ENCODE measurements around the gene LTBP3. TPM values are rescaled to one million over a fixed set of nuclear protein-coding genes. Genes with fewer than 3 reads are reported as not detected.

The LTBP3 gene
- total RNA-seq, 1 donor from 2014 or later = 86.4 TPM

GRCh38 chr11:65580756-65581155 is 22.6 kb upstream of the LTBP3 start:
- no peak overlapping the region for H3K4me3 Mint-ChIP-seq (ENCODE audit: low read depth)
- DNase-seq (ENCODE audit: low spot score) = no peak
- H3K27ac Mint-ChIP-seq = no peak overlapping the region
- H3K4me1 Mint-ChIP-seq (ENCODE audit: low read depth) = peaks cover 20% of the 10 kb centered on the region
- no peaks in the 10 kb centered on the region for H3K9me3 Mint-ChIP-seq
- intact Hi-C loops (cut with micrococcal nuclease) = no loop called here
- H3K27me3 Mint-ChIP-seq (ENCODE audit: low read depth) = no peaks in the 10 kb centered on the region
- H3K36me3 Mint-ChIP-seq (ENCODE audit: low read depth) = peaks cover 62% of the 10 kb centered on the region

GRCh38 chr11:65580031-65580692 is 22.0 kb upstream of the LTBP3 start:
- intact Hi-C loops (cut with micrococcal nuclease) = no loop called here
- peaks cover 62% of the 10 kb centered on the region for H3K36me3 Mint-ChIP-seq (ENCODE audit: low read depth)

DNA sequence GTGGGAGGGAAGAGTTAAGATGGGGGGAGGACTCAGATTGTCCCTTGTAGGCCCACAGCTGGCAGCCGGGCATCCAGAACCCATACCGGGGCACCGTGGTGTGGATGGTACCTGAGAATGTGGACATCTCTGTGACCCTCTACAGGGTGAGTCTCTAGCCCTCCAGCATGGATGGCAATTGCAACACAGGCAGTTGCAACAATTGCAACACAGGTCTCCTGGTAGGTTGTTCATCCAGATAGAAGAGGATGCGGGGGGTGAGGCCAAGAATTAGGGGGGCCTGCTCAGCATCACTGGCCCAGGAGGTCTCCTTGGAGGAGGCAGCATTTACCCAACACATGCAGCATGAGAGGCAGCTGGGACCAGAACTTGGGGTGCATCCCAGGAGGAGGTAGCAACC is 21.1 kb upstream of the LTBP3 start:
- intact Hi-C loops (cut with micrococcal nuclease) = loop anchor here (10.0 kb wide), 2 partner anchors 276 to 464 kb away; partner anchors contain the start of genes CFL1, TM7SF2 and ZNHIT2
- DNase-seq (ENCODE audit: low spot score) = no peak
- Mint-ChIP-seq H3K36me3 (ENCODE audit: low read depth) (peaks cover 63% of the 10 kb centered on the region), H3K4me1 (ENCODE audit: low read depth) (peaks cover 30% of the 10 kb centered on the region), H3K9me3 (no peaks in the 10 kb centered on the region), H3K27ac (no peak overlapping the region), H3K4me3 (ENCODE audit: low read depth) (peak overlapping the region; percentile 5), H3K27me3 (ENCODE audit: low read depth) (no peaks in the 10 kb centered on the region)

More at GRCh38 chr11:65580031-65580692, 22.0 kb upstream of the LTBP3 start:
- DNase-seq (ENCODE audit: low spot score) = no peak
- no peaks in the 10 kb centered on the region for H3K9me3 Mint-ChIP-seq
- no peak overlapping the region for H3K4me3 Mint-ChIP-seq (ENCODE audit: low read depth)
- no peak overlapping the region for H3K27ac Mint-ChIP-seq
- peaks cover 25% of the 10 kb centered on the region for H3K4me1 Mint-ChIP-seq (ENCODE audit: low read depth)
- H3K27me3 Mint-ChIP-seq (ENCODE audit: low read depth) = no peaks in the 10 kb centered on the region

DNA sequence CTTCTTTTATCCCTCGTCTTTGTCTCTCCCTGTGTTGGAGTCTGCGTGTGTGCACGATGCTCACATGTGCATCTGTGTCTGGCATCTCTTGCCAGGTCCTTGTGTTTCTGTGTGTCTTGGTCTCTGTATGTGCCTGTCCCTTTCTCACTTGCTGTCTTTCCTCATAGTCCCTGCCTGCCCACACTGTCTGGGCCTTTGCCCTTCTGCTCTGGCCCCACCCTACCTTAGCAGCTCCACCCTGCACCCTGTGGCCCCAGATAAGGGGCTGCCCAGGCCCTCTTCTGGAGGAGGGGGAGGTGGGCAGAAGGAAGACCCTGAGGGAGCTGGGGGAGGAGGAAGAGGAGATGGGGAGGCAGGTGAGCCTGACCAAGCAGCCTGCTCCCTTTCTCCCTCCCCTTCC is 20.5 kb upstream of the LTBP3 start:
- peak overlapping the region; percentile 64 for H3K27ac Mint-ChIP-seq
- no peaks in the 10 kb centered on the region for H3K27me3 Mint-ChIP-seq (ENCODE audit: low read depth)
- intact Hi-C loops (cut with micrococcal nuclease) = loop anchor here (10.0 kb wide), 2 partner anchors 276 to 464 kb away; partner anchors contain the start of genes CFL1, TM7SF2 and ZNHIT2
- H3K4me1 Mint-ChIP-seq (ENCODE audit: low read depth) = peaks cover 31% of the 10 kb centered on the region
- peaks cover 62% of the 10 kb centered on the region for H3K36me3 Mint-ChIP-seq (ENCODE audit: low read depth)
- no peak for DNase-seq (ENCODE audit: low spot score)
- H3K9me3 Mint-ChIP-seq = no peaks in the 10 kb centered on the region
- H3K4me3 Mint-ChIP-seq (ENCODE audit: low read depth) = peak overlapping the region; percentile 75

DNA sequence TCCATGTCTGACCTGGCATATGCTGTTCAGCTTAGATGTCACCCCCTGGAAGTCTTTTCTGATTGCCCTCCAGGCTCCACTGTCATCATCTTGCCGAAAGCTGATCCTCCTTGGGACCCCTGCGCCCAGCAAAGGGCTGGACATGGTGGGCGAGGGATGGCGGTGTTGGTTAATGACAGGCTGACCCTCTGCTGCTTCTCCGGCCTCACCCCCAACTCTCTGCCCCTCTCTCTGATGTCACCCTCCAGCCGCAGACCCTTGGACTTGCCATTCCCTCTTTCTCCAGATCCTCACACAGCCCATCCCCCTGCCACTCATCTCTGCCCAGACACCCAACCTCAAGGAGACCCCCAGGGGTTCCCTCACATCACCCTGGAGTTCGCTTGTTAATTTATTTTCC is 20.0 kb upstream of the LTBP3 start:
- no peak for DNase-seq (ENCODE audit: low spot score)
- intact Hi-C loops (cut with micrococcal nuclease) = loop anchor here (10.0 kb wide), 2 partner anchors 277 to 463 kb away; partner anchors contain the start of genes CFL1, TM7SF2 and ZNHIT2
- Mint-ChIP-seq H3K27me3 (ENCODE audit: low read depth) (no peaks in the 10 kb centered on the region), H3K36me3 (ENCODE audit: low read depth) (peaks cover 64% of the 10 kb centered on the region), H3K4me3 (ENCODE audit: low read depth) (peak overlapping the region; percentile 75), H3K27ac (peak overlapping the region; percentile 64), H3K4me1 (ENCODE audit: low read depth) (peaks cover 35% of the 10 kb centered on the region), H3K9me3 (no peaks in the 10 kb centered on the region)

GRCh38 chr11:65577756-65578109 is 19.6 kb upstream of the LTBP3 start:
- H3K36me3 Mint-ChIP-seq (ENCODE audit: low read depth) = peaks cover 63% of the 10 kb centered on the region

GRCh38 chr11:65576867-65577755 is 19.0 kb upstream of the LTBP3 start:
- Mint-ChIP-seq H3K36me3 (ENCODE audit: low read depth) (peaks cover 60% of the 10 kb centered on the region), H3K27me3 (ENCODE audit: low read depth) (no peaks in the 10 kb centered on the region), H3K4me1 (ENCODE audit: low read depth) (peaks cover 37% of the 10 kb centered on the region), H3K27ac (peak overlapping the region; percentile 75), H3K9me3 (no peaks in the 10 kb centered on the region), H3K4me3 (ENCODE audit: low read depth) (peak overlapping the region; percentile 90)
- intact Hi-C loops (cut with micrococcal nuclease) = loop anchor here (10.0 kb wide), 2 partner anchors 278 to 462 kb away; partner anchors contain the start of genes CFL1, TM7SF2 and ZNHIT2
- no peak for DNase-seq (ENCODE audit: low spot score)

More at GRCh38 chr11:65577756-65578109, 19.6 kb upstream of the LTBP3 start:
- intact Hi-C loops (cut with micrococcal nuclease) = loop anchor here (10.0 kb wide), 2 partner anchors 277 to 463 kb away; partner anchors contain the start of genes CFL1, TM7SF2 and ZNHIT2
- DNase-seq (ENCODE audit: low spot score) = no peak
- Mint-ChIP-seq H3K4me3 (ENCODE audit: low read depth) (peak overlapping the region; percentile 75), H3K4me1 (ENCODE audit: low read depth) (peaks cover 35% of the 10 kb centered on the region), H3K27ac (no peak overlapping the region), H3K9me3 (no peaks in the 10 kb centered on the region), H3K27me3 (ENCODE audit: low read depth) (no peaks in the 10 kb centered on the region)

- Mint-ChIP-seq H3K4me3 (ENCODE audit: low read depth) (peak overlapping the region; percentile 90), H3K4me1 (ENCODE audit: low read depth) (peaks cover 44% of the 10 kb centered on the region), H3K9me3 (no peaks in the 10 kb centered on the region), H3K36me3 (ENCODE audit: low read depth) (peaks cover 58% of the 10 kb centered on the region), H3K27ac (peak overlapping the region; percentile 75), H3K27me3 (ENCODE audit: low read depth) (no peaks in the 10 kb centered on the region)
- intact Hi-C loops (cut with micrococcal nuclease) = loop anchor here (10.0 kb wide), 2 partner anchors 278 to 462 kb away; partner anchors contain the start of genes CFL1, TM7SF2 and ZNHIT2
- no peak for DNase-seq (ENCODE audit: low spot score)
Observed at GRCh38 chr11:65576232-65576866, 18.2 kb upstream of the LTBP3 start.

- Mint-ChIP-seq H3K27ac (peak within 1 kb of the TSS; percentile 95), H3K9me3 (no peaks in the 10 kb centered on the region), H3K27me3 (ENCODE audit: low read depth) (no peaks in the 10 kb centered on the region), H3K4me1 (ENCODE audit: low read depth) (peaks cover 46% of the 10 kb centered on the region), H3K36me3 (ENCODE audit: low read depth) (peaks cover 52% of the 10 kb centered on the region), H3K4me3 (ENCODE audit: low read depth) (peak within 1 kb of the TSS; percentile 91)
- intact Hi-C loops (cut with micrococcal nuclease) = loop anchor here (1.0 to 10.0 kb wide), 5 partner anchors 29 to 461 kb away; partner anchors contain the start of genes CFL1, PCNX3, TM7SF2 and ZNHIT2
- DNase-seq (ENCODE audit: low spot score) = peak; percentile 76
Observed at GRCh38 chr11:65575568-65576231, 17.5 kb upstream of the LTBP3 start, which contains the start of gene EHBP1L1. Gene EHBP1L1 (plus strand): TSS chr11:65576053. CDS start chr11:65576303, 250 bp downstream.

DNA sequence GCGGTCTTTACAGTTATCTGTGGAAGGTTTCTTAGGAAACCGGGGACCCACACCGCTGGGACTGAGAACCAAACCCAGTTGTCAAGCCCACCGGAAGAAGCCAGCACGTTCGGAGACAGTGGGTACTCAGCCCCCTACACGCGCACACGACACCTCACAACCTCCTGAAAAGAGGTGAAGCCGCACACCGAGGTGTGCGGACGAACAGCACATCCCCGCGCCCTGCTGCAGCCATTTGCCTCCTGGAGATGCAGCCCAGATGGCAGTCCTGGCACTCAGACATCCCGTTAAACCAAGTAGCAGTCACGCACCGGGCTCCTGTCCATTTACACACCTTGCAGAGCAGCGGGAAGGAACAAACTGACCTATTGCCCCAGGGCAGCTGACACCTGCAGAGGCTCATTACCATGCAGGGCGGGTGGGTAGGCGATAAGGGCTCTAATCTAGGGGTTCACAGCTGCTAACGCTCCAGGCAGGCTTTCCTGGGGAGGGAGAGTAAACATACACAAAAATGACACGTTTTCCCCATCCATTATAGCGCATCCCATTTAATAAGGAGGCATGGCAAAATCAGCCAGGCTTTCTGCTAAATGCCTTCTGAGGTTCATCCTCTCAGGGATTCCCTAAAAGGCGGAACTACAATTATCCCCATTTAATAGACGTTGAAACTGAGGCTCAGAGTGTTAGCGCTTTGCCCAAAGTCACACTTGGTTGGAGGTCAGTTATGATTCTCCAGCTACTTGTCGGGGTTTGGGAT is 16.8 kb upstream of the LTBP3 start:
- intact Hi-C loops (cut with micrococcal nuclease) = loop anchor here (1.0 to 10.0 kb wide), 9 partner anchors 13 to 548 kb away; partner anchors contain the start of genes CFL1, KAT5, PCNX3 and SNX15
- Mint-ChIP-seq H3K4me3 (ENCODE audit: low read depth) (peak overlapping the region; percentile 91), H3K36me3 (ENCODE audit: low read depth) (peaks cover 50% of the 10 kb centered on the region), H3K27me3 (ENCODE audit: low read depth) (no peaks in the 10 kb centered on the region), H3K27ac (peak overlapping the region; percentile 95), H3K9me3 (no peaks in the 10 kb centered on the region), H3K4me1 (ENCODE audit: low read depth) (peaks cover 46% of the 10 kb centered on the region)
- no peak for DNase-seq (ENCODE audit: low spot score)

GRCh38 chr11:65574109-65574810 is 16.1 kb upstream of the LTBP3 start:
- Mint-ChIP-seq H3K4me1 (ENCODE audit: low read depth) (peaks cover 48% of the 10 kb centered on the region), H3K4me3 (ENCODE audit: low read depth) (peak overlapping the region; percentile 91), H3K27ac (peak overlapping the region; percentile 95), H3K9me3 (no peaks in the 10 kb centered on the region), H3K27me3 (ENCODE audit: low read depth) (no peaks in the 10 kb centered on the region), H3K36me3 (ENCODE audit: low read depth) (peaks cover 43% of the 10 kb centered on the region)
- peak; percentile 88 for DNase-seq (ENCODE audit: low spot score)
- intact Hi-C loops (cut with micrococcal nuclease) = loop anchor here (1.0 to 10.0 kb wide), 7 partner anchors 14 to 547 kb away; partner anchors contain the start of genes CFL1, KAT5, SNX15 and TM7SF2

Measured in activated T-helper 2 cell treated with anti-CD3 and anti-CD28 coated beads, Interferon-gamma antibody, Interleukin-2, Interleukin-4, amounts not matched to agents 10 μg/mL and 5 μg/mL and 100 μg/mL, durations not matched to agents 14 hours and 24 hours and 36 hours (primary cell).